ENCODE measurements around the gene PPIB.
A peak's percentile ranks its signal among the peaks of the same experiment; 100 is the strongest.
"Not testable (repeated sequence)": the region's sequence is repeated elsewhere in the genome, so short reads cannot be mapped to it uniquely, and the experiment has no call there.

PPIB gene

GRCh38 chr15:64141798-64142512 is 20.9 kb downstream of the PPIB start:
- no peak for DNase-seq (ENCODE audit: low spot score)

DNA sequence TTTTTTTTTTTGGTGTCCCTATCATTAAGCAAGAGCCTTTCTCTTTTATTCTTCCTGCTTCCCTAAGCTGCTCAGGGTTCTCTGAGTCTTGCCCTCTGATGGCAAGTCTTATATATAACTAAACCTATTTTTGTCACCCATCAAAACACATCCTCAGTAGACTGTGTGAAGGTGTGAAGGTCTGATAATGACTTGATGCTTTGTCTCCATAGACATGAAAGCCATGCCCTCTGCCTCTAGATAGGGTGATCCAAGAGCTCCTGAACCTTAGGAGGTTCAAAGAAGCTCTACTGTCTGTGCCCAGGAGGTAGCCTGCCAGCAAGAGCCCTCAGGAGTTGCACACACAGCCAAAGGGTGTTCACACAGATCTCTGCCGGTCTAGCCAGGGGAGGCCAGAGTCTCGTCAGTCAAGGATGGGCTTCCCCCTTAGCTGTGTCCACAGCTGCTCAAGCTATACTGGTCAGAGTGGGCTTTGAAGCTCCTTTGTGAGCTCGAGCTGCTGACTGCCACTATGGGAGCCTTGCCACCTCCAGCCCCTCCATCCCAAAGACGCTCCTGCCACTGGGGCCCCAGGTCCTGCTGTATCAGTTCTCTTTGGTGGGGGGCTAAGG is 24.4 kb downstream of the PPIB start:
- DNase-seq (ENCODE audit: low spot score), result no peak

GRCh38 chr15:64137226-64137833 is 25.5 kb downstream of the PPIB start:
- DNase-seq (ENCODE audit: low spot score), result no peak

GRCh38 chr15:64136347-64136746 is 26.5 kb downstream of the PPIB start:
- no peak for DNase-seq (ENCODE audit: low spot score)

DNA sequence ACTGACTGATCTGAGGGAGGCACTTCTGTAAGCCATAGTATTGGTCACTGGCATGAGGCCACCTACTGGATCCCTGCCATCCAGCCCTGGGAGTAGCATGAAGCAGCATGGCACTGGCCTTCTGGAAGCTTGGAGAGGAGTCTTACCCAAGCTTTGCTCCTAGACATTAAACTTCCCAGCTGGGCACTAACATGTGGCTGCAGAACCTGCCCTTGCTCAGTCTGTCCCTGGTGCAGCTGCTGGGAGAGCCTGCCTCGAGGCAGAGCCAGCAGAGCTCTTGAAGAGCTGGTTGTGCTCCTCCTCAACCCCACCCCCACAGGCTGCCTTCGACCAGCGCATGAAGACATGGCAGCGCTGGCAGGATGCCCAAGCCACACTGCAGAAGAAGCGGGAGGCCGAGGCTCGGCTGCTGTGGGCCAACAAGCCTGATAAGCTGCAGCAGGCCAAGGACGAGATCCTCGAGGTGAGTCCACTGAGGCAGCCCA is 28.4 kb downstream of the PPIB start:
- no peak for DNase-seq (ENCODE audit: low spot score)

DNA sequence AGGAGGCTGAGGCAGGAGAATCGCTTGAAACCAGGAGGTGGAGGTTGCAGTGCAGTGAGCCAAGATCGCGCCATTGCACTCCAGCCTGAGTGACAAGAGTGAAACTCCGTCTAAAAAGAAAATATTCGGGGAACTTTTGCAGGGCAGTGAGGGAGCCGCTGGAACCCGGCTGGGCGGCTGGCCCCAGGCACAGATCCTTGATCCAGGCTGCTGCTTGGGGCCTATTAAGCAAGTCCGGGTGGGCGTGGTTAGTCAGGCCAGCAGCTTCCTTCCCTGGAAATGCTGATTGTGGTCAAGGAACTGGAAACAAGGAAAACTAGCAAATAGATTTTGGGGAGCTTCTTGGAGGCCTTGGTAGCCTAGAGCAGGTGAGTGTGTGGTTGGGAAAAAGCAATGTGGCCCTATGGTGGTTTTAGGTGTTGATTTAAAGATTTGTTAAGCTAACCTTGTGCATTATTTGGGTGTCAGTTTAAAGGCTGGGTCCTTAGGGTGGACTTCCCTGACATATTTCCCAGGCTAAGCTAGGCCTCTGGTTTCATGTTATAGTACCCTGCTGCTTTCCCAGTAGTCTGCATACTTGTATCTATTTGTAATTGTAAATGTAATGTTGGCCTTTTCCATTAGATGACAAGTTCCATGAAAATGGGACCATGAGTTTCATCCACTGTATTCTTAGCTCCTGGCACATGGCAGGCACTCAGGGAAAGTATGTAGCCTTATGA is 29.0 kb downstream of the PPIB start:
- DNase-seq (ENCODE audit: low spot score), result no peak

DNA sequence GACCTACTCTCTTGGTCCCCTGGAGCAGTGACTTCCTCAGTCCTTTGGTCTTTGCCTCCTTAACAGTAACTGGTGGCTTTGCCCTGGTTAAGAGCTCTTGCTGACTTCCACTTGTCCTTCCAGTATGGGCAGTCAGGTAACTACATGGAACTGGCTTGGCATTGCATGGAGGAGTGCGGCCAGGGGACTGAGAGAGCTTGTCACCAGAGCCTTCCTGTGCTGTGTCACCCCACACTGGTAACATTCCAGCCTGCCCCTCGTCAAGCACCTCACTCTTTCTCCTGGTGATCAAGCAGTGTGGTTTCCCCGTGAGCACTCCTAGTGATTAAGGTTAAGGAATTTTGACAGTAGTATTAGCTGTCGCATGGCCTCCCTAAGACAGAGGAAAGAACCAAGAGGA is 30.6 kb downstream of the PPIB start:
- no peak for DNase-seq (ENCODE audit: low spot score)

DNA sequence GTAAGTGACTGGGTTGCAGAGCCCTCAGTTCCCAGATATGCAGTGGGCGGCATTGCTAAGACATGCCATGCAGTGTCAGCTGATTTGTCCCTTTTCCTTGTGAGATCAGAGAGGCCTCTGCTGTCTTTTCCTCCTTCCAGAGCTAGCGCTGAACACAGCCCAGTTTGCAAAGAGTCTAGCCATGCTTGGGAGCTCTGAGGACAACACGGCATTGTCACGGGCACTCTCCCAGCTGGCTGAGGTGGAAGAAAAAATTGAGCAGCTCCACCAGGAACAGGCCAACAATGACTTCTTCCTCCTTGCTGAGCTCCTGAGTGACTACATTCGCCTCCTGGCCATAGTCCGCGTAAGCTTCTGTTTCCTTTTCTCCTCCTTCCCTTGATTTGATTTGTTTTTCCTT is 31.3 kb downstream of the PPIB start:
- no peak for DNase-seq (ENCODE audit: low spot score)

GRCh38 chr15:64130159-64130558 is 32.7 kb downstream of the PPIB start:
- no peak for DNase-seq (ENCODE audit: low spot score)

DNA sequence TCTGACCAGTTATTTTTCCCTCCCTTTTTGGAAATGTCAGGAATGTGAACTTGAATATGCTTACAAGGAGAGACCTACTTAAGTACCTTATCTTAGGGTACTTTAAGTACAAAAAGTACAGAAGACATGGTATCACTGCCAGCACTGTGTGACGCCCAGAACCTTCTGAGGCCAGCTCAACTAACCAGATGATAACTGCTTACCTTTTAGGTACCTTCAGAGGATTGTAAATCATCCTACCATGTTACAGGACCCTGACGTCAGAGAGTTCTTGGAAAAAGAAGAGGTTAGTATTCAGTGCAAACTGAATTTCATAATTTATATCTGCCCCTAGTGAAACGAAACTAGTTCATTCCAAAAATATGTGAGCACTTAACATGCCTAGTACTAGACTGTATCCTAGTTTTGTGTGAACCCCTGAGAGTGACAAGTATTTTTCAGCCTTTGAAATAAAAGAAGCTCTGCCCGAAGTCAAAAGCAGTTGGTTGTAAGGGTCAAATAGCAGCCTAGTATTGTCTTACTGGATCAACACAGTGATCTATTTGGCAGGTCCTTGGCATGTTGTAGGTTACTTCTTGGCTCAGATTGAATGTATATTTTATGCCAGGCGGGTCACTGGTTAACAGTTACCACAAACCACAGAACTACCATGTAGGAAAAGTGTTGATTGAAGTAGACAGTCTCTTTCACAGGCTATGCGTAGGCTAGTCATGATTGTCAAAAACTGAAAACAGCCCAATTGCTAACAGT is 35.1 kb downstream of the PPIB start:
- no peak for DNase-seq (ENCODE audit: low spot score)

DNA sequence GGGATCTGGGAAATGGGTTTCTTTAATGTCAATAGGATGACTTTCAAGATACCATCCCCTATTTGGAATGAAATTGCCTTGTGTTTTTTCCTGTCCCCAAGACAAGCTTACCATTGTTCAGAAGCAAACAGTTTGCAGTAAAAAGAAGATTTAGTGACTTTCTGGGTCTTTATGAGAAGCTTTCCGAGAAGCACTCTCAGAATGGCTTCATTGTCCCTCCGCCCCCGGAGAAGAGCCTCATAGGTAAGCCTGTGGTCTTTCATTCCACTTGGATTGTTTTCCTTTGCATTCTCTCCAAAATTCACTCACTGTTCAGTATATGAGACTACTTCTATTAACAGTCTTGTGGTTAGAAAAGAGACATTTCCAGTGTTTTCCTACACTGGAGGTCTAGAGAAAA is 36.8 kb downstream of the PPIB start:
- no peak for DNase-seq (ENCODE audit: low spot score)

DNA sequence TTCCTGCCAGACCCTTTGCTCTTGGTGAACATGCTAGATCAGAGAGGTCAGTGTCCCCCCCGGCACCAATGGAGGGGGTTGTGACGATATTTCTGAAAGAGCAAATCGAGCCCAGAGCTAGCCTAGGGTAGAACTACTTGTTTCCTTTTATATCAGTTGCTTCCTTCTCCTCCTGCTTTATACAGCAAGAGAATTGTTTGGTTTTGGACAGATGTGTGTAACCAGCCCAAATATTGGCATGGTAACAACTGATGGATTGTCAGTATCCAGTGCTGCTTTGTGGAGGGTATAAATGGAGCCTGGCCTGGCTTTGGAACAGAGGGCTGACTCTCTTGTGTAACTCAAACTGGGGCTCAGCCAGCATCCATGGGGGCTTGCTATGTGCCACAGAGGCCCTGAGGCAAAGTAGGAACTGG is 39.9 kb downstream of the PPIB start:
- no peak for DNase-seq (ENCODE audit: low spot score)

- DNase-seq (ENCODE audit: low spot score), result no peak
Observed at GRCh38 chr15:64122444-64122843, 40.4 kb downstream of the PPIB start.

DNA sequence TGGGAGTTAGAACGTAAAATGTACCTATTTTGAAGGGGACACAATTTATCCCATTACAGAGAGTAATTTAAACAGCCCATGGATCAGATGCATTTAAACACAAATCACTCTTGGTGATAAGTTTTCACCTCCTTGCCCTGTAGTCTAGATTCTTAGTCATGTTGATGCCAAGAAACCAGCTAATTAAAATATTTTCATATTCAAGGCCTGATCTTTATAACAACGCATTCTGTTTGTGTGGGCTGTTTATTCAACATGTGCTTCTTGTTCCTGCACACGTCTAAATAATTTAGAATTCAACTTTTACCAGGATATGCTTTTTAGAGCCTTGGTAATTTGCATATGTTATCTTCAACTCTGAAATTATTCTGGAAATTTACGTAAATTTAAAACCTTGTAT is 41.2 kb downstream of the PPIB start:
- DNase-seq (ENCODE audit: low spot score), result no peak

DNA sequence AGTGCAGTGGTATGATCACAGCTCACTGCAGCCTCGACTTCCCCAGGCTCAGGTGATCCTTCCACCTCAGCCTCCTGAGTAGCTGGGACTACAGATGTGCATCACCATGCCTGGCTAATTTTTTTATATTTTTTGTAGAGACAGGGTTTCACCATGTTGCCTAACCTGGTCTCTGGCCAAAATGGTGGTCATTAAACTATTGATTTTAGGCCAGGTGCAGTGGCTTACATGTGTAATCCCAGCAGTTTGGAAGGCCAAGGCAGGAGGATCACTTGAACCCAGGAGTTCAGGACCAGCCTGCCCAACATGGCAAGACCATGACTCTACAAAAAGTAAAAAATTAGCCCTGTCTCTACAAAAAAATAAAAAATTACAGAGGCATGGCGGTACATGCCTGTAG is 42.5 kb downstream of the PPIB start:
- DNase-seq (ENCODE audit: low spot score), result not testable (repeated sequence)

DNA sequence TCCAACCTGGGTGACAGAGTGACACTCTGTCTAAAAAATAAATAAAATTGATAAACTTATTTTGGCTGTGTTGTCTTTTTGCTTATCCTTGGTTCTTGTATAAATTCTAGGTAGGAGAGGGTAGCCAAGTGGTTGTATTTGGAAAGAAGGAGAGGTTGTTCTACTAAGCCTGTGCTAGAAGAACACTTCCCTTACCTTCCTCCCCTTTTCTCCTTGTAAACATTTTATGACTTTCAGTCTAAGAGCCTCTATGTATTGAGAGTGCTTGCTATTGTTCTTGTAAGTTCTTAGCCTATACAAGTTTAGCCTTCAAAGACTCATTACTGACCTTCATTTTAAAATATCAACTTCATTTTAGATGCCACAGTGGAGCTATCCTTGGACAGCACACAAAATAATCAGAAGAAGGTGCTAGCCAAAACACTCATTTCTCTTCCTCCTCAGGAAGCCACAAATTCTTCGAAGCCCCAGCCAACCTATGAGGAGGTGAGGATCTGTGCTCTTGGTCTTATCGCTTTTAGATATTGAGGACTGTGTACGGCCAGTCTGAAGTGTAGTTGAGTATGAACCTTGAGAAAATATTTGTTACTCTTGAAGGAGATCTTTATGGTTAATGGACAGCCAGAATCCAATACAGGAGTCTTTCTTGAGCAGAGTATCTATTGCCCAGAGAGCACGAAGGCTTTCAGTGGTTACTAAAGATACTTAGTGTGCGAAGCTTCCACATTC is 44.9 kb downstream of the PPIB start:
- DNase-seq (ENCODE audit: low spot score), result no peak

- peak; percentile 20 for DNase-seq (ENCODE audit: low spot score)
Observed at GRCh38 chr15:64112904-64113303, 49.9 kb downstream of the PPIB start.

DNA sequence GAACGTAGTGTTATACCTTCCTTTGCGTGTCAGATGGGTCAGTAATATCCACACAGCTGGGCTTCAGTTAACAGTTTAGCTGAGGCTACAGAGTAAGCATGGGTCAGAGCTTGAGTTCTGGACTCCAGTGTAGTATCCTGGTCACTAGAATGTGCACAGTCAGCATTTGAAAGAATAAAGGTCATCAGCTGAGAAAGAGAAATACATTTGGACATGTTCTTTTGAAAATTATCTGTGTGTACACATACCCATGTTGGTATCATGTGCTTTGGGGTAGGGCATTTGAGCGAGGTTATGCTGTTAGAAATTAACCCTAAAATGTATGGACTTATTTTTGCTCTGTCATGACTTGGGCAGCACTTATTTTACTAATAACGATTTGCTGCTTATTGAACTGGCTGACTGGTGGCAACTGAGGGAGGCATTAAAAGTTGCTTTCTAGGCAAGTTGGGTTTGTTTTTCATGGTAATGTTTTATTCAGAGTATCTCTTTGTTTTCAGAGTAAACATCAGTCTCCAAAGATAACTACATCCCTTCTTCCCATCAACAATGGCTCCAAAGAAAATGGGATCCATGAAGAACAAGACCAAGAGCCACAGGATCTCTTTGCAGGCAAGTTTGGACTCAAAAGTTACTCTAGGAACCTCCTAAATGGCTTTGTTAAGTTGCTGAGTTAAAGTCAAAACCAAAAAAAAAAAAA is 50.6 kb downstream of the PPIB start:
- no peak for DNase-seq (ENCODE audit: low spot score)

- no peak for DNase-seq (ENCODE audit: low spot score)
Observed at GRCh38 chr15:64111679-64112050, 51.2 kb downstream of the PPIB start.

DNA sequence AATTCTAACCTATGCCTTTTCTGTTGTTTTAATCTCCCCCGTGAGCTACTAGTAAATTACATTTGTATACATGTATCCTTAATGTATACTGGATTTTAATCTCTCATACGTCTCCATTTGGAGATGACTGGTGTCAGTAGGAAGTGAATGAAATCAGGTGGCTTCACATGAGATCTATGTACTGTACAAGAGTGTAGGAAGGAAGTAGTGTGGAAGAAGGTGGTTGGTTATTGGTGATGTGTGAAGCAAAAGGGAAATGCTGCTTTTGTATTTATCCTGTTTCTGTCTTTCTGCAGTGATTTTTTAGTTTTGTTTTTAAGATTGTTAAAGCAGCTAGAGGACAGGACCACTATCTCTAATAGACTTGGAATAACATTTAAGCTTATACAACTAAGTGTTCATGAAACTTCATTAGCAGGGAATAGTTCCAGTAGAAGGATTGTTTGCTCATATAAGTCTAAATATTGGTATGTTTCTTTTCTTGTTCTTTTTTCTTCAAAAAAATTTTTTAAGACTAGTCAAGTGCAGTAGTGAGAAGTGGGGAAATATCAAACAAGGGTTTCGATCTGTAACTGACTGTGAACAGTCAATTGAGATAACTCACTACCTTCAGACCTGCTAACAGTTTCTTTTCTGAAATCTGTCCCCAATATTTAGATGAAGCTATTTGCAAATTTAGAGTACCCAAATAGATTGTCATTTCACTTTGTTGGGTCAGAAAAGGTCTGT is 51.7 kb downstream of the PPIB start:
- DNase-seq (ENCODE audit: low spot score), result no peak
